Hepatocyte (in vitro differentiated cells): ENCODE results near the gene STAB2.

Source experiments
- CTCF ChIP-seq: fragments of 200-600 bp; sonication (generic); IDR thresholded peaks from 2 replicates; pipeline ENCODE4 v1.5.1; 2016; ENCODE audit warnings: antibody characterized with exemption, mild to moderate bottlenecking; ENCODE audit not compliant: poor library complexity
- EZH2 ChIP-seq: fragments of 200-600 bp; sonication (generic); IDR thresholded peaks from 2 replicates; pipeline ENCODE4 v1.6.1; 2016; ENCODE audit warnings: antibody characterized with exemption, mild to moderate bottlenecking, borderline replicate concordance

- no peak for TF ChIP-seq CTCF
- TF ChIP-seq EZH2: no peak
These were observed 78.9 kb downstream of the STAB2 start for GRCh38 chr12:103665971-103666370.
